Umbilical cord (tissue), 2 donors: Measurements from ENCODE around the gene TMEM235. TPM values are rescaled to one million over a fixed set of nuclear protein-coding genes. Genes with fewer than 3 reads are reported as not detected.
A peak's percentile ranks its signal among the peaks of the same experiment; 100 is the strongest.
"Not testable (repeated sequence)": the region's sequence is repeated elsewhere in the genome, so short reads cannot be mapped to it uniquely, and the experiment has no call there.

ENCODE experiments used
- DNase-seq: peaks from one replicate; pipeline ENCODE4 v3.0.0-alpha.2; 2015; ENCODE audit warnings: low spot score
- total RNA-seq: library from RNA; depleted of rRNA; stranded (reverse); fragments of >200 nt; gene quantifications from one replicate; pipeline ENCODE4 v1.2.3, GENCODE V29; 2014; ENCODE audit warnings: low replicate concordance; ENCODE audit not compliant: insufficient read depth

Gene TMEM235
- total RNA-seq, 1 donor from 2014 or later: 0.96 TPM

DNA sequence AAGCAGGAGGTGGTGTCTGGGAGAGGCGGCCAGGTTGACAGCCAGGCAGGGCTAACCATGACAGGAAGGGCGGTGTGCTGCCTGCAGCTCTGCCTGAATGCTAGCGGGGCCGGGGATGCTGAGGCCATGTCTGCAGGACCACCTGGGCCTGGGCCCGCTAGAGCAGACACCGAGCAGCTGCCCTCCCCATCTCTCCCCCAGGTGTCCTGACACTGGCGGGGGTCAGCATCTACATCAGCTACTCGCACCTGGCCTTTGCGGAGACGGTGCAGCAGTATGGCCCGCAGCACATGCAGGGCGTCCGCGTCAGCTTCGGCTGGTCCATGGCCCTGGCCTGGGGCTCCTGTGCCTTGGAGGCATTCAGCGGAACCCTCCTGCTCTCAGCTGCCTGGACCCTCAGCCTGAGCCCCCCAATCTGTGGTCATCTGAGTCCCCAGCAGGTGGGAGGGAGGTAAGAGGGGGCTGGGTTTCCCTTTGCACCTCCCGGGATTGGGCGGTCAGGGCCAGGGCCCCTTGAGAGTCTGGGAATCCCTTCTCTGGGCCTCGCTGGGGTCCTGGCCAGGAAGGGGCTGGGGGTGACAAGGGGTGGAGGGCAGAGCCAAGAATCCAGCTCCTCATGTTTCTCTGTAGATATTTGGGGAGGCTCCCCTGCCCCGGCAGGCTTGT, 7.5 kb downstream of the TMEM235 start:
- no peak for DNase-seq

DNA sequence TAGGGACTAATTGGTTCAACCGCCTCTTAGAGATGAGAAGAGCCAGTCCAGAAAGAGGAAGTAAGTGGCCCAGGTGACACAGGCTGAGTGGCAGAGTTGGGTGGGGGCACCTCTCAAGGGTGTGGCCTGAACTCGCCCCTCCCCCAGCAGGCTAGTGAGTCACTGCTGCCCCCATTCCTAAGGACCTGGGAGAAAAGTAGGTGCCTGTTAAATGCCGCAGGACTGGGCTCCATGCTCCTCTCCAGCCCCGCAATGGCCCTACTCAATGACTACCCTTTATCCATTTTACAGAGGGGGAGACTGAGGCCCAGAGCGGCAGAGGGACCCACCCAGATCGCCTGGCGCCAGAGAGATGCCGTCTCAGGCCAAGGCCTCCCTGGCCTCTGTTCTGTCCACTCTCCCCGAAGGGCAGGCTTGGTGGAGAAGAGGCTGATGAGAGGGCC, 8.1 kb downstream of the TMEM235 start:
- no peak for DNase-seq

GRCh38 chr17:78240012-78240655, 8.7 kb downstream of the TMEM235 start:
- no peak for DNase-seq

GRCh38 chr17:78240839-78241238, 9.4 kb downstream of the TMEM235 start:
- DNase-seq: no peak

- no peak for DNase-seq
Measured at GRCh38 chr17:78241277-78242023, 10.0 kb downstream of the TMEM235 start.

DNA sequence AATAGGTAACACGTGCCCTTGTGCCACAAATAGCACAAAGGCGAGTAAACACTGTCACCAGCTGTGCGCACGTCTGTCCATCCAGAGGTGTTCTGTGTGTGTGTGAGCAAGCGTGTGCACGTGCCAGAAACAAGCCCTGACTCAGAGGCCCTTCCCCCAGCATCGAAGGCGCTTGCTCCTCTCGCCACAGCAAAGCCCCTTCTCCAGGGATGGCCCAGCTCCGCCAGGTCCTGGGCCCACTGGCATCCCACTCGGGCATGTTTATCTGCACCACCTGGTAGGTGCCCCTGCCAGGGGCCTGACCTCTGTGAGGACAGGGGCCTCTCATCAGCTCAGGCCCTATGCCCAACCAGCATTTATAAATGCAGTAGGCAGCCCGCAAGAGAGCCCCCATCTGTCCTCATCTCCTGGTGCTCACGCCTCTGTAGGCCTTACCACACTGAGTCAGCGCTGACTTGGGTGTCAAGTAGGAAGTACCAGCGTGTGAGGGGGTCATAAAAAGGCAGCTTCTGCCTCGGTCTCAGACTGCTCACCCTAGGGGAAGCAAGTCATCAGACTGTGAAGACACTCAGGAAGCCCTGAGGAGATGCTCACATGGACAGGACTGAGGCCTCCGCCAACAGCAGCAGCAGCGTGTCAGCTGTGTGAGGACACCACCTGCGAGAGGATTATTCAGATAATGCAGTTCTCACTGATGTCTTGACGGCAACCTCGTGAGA, 10.8 kb downstream of the TMEM235 start:
- DNase-seq: no peak

GRCh38 chr17:78247304-78247703, 15.9 kb downstream of the TMEM235 start:
- DNase-seq: no peak

DNA sequence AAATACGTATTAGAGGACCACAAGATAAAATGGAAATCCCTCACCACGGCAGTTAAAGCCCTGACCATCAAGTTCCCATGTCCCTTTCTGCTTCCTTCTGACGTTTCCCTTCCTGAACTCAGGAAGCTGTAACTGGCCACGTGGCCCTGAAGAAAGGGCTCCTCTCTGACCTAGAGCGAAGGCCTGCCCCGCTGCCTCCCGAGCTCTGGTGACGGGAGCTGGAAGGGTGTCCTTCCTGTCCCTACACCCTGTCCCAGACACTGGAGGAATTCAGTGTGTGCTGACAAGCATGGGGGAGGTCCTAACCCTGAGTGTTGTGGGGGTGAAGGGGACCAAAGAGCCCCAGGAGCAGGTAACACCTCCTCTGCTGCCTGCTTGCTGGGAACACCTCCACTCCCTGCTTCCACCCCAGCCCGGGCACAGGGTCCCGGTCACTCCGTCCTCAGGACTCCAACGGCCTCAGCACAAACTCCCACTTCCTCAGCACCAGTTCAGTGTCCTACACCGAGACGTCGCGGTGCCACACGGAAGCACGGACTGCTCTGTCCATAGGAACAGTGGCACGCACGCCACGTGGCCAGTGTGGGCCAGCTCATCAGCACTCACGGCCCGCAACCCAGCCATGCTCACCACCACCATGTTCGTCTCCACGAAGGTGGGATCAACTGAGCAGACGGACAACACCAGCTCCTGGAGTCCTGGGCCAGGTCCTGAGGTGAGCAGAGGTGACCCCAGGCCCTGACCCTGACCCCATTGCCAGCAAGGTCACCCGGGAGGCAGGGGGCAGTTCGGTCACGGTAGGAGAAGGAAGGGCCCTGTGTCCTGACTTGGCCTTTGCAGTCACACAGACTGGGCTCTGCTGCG, 16.9 kb downstream of the TMEM235 start:
- no peak for DNase-seq

- DNase-seq: no peak
Measured at GRCh38 chr17:78249074-78249817, 17.8 kb downstream of the TMEM235 start.

GRCh38 chr17:78249818-78250806, 18.7 kb downstream of the TMEM235 start:
- no peak for DNase-seq

GRCh38 chr17:78250891-78251772, 19.7 kb downstream of the TMEM235 start:
- peak; percentile 89 for DNase-seq

DNA sequence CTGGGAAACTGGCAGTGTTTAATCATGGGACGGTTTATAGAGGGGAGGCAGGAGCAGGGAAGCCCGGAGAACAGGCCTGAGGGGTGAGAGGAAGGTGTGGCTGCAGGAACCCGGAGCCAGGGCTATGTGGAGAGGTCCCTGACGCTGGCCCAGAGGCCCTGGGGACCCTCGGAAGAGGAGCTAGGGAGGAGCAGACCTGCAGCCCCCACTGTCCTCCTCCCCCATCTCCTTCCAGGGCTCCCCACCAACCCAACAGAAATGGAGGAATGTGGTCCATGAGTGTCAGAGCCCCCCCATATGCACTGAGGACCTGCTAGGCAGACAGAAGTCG, 20.3 kb downstream of the TMEM235 start:
- DNase-seq: no peak

GRCh38 chr17:78252111-78252634, 20.7 kb downstream of the TMEM235 start:
- DNase-seq: no peak

DNA sequence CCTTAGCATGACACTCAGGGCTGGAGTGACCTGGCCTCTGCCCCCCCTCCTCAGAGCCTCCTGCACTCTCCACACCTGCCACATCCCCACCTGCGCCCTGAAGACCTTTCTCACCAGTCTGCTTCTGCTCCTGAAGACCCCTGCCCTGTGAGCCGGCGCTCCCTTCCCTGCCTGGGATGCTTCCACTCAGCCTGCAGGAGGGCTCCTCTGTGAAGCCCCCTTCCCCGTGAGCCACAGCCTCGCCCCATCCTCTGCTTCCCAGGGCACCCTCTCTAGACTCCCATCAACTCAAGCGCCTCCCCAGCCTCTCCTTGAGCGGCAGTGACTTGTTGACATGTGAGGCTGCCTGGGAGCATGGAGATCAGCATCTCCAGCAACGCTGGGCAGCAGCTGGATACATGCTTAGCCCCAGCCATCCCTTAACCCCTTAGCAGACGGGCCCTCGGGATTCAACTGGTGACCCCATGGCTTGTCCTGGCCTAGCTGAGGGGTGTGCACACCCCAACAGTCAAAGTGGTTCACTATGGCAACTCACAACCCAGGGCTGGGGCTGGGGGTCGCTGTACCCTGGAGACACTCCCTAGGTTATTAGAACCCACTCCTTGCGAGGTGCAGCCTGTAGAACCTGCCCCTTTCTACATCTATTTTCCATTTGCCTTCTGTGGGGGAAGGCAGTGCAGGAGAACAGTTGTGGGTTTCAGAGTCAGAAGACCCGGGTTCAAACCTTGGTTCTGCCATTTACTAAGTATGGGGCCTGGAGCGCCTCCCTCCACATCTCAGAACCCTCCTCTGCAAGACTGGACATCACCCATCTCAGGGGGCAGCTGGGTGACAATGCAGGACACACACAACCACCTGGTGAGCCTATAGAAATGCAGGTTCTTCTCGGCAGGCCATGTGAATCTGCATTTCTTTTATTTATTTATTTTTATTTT, 21.5 kb downstream of the TMEM235 start:
- no peak for DNase-seq

DNA sequence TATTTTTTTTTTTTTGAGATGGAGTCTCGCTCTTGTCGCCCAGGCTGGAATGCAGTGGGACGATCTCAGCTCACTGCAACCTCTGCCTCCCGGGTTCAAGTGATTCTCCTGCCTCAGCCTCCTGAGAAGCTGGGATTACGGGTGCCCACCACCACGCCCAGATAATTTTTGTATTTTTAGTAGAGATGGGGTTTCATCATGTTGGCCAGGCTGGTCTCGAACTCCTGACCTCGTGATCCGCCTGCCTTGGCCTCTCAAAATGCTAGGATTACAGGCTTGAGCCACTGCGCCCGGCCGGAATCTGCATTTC, 22.2 kb downstream of the TMEM235 start:
- DNase-seq: not testable (repeated sequence)

- peak; percentile 89 for DNase-seq
Measured at GRCh38 chr17:78253946-78254672, 22.7 kb downstream of the TMEM235 start.
